Colon (tissue), 2 donors: ENCODE measurements around the gene PRCD.

ENCODE experiments used
- FAIRE-seq: peaks from 2 replicates; lab custom pipeline; 2012; peaks lifted over from hg19 to GRCh38; lab: Jason Lieb, UNC
- donor health status: control.
- donor health status: control.

Gene PRCD, protein sequence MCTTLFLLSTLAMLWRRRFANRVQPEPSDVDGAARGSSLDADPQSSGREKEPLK

DNA sequence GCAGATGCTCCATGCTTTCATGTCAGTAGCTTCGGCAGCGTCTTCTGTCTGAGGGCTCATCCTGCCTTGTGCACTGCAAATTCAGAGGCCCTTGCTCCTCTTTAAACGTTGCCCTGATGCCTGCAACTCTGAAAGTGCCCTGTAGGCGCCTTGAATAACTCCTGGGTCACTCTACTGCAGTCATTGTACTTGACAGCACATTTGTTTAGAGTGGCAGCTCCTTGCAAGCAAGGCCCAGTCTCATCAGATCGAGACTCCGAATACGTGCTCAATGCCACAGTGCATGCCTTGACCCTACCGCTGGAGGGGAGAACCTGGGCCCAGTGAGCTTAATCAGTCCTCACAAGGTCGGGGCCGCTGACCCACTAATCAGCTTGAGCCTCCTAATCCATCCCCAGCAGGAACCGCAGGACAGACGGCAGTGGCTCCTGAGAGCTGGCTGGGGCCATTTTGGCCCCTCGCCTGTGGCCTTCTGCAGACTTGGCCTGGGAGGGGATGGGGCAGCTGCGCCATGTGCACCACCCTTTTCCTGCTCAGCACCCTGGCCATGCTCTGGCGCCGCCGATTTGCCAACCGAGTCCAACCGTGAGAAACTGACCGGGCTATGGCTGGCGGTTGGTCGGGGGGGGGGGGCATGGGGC is at the start of gene PRCD:
Gene PRCD, plus strand, starts transcription at position 414 of the 641 bp plus-strand sequence. Its CDS starts 98 bp downstream, at position 512.
- FAIRE-seq, result no peak

DNA sequence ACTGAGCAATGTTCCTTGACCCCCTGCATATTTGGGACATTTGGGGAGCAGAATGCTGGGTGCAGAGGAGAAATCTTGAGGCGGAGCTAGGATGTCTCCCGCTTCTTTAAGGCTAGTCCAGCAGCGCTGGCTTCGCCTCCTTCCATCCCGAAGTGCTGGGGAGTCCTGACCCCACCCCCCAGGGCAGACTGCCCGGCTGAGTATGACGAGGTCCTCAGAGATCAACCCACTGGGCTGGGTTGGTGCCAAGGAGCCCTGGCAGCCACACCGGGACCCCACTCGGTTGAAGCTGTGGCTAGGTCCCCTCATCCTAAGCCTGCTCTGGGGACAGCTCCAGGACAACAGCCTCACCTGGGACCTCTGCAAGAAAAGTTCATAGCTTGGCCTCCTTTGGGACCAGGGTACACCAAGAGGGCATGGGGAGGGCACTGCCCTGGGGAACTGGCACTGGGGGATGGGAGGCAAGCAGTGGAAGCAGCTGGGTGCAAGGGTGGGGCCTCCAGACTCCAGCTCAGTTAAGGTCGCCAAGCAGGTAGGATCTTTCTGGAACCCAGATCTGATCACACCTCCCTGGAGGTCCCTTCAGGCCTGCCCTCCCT is 49.6 kb upstream of the PRCD start:
- FAIRE-seq, result no peak

DNA sequence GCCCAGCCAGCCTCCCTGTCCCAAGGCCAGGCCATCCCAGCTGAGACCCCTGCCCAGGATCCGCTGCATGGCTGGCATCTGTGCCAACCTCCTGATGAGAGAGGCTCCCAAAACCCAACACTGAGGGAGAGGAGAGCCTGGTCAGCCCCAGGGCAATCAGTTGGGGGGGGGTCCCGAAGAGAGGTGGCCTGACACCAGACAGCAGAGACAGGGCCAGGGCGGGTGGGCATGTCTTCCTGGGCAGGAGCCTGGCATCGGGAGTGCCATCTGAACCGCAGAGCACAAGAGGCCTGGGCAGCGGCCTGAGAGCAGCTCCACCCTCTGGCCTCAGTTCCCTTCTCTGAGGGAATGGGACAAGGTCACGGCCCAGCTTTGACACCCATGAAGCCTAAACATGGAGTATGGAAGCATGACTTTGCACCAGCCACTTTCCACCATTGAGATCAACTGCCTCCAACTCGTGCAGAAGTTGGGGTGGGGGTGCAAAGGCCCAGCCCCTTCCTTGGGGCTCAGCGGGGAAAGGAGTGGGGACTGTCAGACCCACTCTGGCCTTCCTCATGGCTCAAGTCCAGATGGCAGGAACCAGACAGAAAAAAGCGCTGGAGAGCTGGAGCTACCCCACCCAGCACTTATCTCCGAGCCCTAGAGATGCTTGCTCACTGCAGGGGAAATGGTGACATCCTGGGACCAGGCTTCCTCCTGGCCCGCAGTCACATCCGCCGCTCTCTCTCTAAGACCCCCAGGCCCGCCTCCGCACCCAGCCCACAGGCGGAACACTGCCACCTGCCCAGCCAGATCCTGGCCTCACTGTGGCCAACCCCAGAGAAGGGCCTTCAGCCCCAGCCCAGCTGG is 48.3 kb upstream of the PRCD start:
- no peak for FAIRE-seq

DNA sequence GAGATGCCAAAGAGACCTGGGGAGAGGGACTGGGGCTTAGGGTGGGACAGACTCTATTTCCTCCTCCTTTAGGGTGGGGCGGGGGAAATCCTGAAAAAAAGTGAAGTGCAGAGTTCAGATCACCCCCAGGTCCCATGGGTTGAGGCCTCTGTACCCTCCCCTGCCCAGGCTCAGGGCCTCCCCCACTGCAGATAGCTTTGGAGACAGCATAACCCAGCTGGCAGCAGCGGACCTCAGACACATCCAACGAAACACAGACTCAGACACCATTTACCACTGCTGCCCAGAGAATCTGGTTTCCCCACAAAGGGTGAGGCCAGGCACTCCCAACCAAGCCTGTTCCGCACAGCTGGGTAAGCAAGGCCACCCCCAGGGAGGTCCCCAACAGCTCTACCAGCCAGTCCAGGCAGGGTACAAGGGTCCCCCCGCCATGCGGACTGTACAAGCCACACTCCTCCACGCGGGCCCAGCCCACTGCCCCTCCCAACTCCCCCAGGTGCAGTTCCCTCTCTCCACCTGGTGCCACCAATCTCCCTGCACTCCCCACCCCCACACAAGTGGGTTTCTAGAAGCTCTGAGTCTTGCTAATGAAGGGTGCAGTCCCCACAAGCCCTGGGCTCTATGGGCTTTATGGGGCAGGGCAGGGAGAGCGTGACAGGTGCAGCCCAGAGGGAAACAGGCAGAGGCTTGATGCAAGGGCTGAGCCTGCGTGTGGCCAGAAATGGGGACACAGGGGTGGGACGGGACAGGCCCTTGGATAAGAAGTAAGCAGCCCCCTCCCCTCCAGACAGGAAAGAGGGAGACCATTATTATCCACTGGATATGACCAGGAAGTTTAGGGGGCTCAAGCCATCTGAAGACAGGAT is 47.5 kb upstream of the PRCD start:
- FAIRE-seq, result no peak

DNA sequence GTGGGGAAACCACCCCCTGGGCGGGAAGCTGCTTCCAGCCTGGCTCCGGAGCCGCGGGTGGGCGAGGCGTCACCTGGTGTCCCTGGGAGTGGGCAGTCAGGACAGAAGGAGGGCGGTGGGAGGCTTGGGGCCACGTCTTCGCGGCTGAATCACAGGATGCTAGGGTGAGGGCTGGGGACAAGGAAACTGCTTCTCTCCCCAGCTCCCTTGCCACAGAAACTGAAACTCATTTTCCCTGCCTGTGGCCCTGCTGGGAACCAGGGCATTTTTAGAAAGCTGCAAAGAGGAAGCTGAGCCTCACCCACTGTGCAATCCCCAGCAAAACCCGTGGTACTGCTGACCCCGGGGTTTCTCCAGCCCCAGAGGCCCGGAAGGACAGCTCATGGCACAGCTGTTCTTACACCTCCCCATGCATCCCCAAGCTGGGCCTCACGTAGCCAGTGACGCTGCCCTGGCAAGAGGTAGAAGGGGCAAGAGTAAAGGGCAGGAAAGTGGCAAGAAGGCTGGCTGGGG is 46.8 kb upstream of the PRCD start:
- no peak for FAIRE-seq

DNA sequence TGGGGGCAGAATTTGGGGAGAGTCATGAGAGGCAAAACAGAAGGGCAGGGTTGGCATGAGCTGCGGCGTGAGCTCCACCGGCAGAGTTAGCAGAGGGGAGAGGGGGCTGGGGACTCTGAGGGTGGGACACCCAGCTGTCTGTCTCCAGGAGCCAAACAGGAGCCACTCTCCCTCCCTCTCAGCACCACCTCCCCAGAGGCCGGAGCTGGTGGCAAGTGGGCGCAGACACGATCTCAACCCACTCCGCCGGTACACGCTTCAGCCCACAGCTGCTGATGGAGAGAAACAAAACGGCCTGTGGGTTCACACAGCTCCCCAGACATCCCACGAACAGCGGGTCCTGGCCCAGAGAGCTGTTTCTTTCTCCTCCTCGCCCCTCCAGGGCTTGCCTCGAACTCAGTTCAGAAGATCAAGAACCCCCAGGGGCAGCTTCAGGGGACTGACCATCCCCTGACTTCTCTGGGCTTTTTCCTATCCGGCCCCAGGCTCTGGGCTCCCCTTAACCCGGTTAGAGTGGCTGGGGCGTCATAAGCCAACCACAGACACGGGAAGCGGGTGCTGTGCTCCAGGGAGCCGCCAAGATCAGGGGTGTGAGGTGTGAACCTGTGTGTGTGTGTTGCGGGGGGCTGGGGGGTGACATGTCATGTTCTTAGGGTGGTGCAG is 46.2 kb upstream of the PRCD start:
- no peak for FAIRE-seq

DNA sequence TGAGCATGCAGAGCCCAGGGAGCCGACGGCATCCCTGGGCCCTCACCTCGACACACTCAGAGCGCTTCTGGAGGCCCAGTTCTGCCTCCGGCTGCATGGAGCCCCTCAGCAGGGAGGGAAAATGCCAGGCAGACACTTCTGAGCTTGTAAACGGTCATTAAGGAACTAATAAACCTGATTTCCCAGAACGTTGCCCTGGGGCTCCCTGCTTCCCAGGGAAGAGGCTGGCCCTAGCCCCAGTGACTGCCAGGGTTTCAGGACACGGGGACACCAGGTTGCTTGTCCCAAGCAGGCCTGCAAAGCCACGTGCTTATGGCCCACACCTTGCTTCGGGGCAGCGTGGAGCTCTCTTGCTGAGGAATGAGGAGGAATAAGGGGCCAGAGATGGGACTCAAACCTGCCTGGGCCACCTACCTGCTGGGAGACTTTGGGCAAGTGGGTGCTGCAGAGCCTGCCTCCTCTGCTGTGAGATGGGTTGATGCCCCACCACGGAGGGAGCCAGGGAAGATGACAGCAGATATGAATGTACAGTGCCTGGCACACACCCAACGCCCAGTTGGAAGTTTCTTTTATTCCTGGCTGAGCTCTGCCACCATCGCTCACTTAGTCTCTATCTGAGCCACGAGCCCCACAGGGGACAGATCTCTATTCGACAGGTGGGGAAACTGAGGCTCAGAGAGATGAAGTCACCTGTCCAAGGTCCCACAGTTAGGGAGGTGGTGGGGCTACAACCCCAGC is 44.0 kb upstream of the PRCD start:
- no peak for FAIRE-seq

DNA sequence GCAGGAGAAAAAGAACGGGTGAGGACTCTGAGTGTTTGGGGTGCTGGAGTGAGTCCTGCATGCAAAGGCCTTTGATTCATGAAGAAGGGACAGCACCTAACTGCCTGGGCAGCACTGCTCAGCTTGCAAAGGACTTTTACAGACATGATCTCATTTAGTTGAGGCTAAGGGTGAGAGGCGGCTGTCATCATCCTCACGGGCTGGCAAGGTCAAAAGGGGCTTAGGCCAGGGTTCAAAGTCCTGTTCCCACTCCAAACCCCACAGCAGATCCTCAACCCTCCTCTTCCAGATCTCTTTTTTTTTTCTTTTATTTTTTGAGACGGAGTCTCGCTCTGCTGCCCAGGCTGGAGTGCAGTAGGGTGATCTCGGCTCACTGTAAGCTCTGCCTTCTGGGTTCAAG is 43.4 kb upstream of the PRCD start:
- no peak for FAIRE-seq

DNA sequence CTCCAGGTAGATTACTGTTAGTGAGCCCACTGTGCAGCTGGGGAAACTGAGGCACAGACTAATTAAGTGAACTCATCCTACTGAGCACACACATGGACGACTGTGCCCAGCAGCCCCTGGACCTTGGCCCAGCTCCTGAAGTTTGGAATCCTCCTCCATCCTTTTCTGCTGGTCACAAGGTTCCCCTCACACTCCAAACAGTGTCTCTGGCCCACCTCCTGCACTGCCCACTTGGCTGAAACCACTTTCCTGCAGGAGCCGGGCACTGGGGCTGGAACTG is 42.2 kb upstream of the PRCD start:
- FAIRE-seq, result no peak

DNA sequence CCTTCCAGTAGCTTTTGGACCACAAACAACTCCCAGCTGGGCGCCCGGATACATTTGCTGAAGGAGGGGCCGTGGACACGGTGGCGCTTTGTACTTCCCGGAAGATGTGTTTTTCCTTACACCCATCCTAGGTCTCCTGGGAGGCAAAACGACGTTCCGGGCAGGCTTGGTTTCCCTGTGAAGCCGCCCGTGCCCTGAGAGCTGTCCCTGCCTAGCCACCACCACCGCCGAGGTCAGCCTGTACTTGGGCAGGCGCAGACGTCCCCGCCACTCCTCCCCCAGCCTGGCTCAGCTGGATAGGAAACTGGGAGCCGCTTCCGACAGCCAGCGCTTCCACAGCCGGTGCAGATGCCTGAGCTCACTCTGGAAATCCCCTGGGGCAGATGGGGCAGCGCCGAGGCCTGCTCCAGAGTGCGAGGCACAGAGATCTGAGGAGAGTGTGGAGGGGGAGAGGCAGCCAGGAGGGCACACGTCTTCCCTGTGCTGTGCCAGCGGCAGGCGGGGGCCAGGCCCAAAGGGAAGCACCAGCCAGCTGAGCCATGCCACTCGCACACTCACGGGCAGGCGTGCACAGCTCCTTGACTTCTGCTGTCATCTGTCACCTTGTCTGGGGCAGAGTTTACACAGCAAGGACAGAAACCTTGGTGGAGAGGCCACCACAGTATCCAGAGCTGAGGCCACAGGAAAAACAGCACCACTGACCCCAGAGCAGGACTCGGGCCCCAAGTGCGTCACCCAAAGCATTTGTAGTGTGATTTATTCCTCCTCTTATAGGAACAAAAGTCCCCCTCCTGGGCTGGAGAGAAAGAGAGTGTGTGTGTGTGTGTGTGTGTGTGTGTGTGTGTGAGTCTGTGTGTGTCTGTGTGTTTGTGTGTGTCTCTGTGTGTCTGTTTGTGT is 41.6 kb upstream of the PRCD start:
- FAIRE-seq, result no peak

DNA sequence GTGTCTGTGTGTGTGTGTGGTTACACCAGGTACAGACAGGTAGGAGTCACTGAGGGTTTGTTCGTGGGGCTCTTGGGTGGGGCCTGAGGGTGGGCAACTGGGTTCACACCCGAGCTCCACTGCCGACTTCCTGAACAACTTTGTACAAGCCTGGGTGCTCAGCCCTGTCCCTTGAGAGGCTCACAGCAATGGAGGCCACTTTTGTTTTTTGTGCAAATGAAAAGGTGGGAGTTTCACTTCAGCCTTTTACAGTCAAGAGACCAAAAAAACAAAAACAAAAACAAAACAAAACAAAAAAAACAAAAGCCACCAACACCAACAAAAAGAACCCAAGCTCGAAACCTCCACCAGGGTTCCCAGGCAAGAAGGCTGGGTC is 41.0 kb upstream of the PRCD start:
- FAIRE-seq, result no peak

DNA sequence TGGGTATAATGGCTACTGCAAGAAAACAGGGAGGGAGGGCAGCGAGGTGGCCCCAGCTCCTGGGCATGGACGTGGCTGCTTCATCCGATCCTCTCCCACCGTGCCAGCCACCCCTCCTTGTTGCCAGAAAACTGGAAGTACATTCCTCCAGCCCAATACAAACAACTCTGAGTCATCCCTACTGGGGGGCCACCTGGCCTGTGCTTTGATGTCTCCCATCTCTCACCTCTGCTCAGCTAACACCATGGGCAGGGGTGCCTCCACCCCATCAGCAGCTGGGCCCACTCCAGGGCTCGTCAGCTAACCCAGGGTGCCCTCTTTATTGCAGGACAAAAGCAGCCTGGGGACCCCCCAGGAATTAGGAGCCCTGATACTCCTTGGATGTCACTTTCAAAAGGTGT is 40.6 kb upstream of the PRCD start:
- FAIRE-seq, result no peak

DNA sequence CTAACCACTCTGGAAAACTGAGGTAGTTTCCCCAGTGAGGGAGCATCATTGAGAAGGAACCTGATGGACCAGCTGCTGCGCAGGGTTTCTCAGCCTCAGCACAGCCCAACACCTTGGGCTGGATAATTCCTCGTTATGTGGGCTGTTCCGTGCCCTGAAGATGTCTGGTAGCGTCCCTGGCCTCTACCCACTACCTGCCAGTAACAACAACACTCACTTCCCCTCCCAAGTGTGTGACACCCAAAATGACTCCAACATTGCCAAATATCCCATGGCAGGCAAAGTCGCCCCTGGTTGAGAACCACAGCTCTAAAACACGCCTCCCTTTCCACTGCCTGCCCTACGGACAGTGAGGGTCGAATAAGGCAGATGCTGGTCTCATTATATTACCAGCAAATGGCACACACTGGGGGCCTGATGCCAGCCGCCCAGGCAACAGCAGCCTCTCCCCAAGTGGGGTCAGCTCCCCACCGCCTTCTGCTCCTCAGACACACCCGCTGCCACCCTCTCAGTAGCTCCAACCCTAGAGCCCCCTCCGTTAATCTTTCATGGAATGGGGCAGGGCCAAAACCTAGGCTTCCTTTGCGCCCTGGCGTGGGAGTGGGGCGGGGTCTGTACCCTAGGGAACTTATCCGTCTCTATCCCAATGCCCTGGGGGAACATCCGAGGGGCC is 39.6 kb upstream of the PRCD start:
- FAIRE-seq, result no peak

DNA sequence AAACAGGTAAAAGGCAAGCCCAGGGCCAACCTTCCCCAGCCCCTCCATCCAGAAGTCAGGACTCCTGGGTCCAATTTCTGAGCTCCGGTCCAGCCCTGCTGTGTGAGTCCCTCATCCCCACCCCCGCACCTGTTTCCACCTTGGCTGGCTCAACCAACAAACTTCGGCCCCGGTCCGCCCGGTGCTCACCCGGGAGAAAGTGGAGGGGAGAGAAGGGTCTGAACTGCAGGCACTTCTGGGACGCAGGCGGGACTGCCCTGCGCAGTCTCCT is 39.2 kb upstream of the PRCD start:
- no peak for FAIRE-seq

DNA sequence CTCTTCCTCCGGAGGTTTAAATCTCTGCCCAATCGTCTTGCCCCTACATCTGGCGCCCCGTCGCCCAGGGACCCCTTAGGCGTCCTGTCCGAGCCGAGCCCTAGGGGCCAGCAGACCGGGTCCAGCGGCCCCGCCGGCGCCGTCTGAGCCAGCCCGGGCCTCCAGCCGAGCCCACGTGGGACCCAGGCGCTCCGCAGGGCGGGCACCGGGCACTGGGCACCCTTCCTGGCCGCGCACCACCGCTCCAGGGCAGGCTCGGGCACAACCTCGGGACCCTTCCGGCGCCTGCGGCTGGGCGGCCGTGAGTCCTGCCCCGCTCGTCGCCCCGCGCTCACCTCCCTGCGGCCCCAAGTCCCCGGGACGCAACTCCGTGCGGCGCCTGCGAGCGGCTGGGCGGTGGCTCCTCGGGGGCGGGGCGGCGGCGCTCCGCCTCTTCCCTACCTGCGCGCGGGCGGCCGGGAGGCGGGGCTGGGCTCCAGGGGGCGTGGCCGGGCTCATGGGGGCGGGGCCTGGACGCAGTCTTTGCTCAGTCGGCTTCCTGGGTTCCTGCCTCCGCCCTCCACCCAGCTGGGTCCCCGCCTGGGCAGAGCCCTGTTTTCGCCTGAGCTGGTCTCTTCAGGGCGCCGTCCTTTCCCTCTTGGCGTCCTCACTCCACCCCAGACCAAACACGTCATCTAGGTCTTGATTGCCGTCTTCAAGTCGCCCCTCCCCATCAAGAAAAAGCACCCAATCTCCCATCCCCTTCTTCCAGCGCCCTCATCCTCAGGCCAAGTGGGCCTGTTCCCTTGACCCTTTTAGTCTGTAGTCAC is 38.6 kb upstream of the PRCD start, which contains the start of gene RHBDF2:
Gene RHBDF2, minus strand, starts transcription at position 406 of the 809 bp plus-strand sequence. CDS start 19,899 bp downstream, outside the sequence.
- no peak for FAIRE-seq

DNA sequence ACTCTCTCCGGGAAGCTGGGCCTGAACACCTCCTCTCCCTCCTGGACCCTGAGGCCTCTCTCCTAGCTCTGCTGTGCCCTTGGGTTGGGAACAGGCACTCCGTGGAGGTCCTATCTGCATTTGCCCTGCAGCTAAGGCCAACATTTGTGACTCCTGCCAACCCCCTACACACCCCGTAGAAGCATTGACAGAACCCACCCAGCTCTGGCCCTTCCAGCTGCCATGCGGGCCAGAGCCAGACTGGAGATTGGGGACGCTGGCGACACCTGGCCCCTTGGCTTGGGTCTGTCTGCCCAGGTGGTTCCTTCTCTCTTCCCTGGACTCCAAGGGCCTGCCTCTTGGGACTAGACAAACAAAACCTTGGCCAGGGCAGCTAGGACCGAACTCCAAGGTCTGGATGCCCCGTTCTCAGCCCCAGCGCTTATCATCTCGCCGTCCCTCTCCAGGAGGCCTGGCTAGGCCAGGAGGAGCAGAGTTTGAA is 38.0 kb upstream of the PRCD start:
- FAIRE-seq, result no peak

DNA sequence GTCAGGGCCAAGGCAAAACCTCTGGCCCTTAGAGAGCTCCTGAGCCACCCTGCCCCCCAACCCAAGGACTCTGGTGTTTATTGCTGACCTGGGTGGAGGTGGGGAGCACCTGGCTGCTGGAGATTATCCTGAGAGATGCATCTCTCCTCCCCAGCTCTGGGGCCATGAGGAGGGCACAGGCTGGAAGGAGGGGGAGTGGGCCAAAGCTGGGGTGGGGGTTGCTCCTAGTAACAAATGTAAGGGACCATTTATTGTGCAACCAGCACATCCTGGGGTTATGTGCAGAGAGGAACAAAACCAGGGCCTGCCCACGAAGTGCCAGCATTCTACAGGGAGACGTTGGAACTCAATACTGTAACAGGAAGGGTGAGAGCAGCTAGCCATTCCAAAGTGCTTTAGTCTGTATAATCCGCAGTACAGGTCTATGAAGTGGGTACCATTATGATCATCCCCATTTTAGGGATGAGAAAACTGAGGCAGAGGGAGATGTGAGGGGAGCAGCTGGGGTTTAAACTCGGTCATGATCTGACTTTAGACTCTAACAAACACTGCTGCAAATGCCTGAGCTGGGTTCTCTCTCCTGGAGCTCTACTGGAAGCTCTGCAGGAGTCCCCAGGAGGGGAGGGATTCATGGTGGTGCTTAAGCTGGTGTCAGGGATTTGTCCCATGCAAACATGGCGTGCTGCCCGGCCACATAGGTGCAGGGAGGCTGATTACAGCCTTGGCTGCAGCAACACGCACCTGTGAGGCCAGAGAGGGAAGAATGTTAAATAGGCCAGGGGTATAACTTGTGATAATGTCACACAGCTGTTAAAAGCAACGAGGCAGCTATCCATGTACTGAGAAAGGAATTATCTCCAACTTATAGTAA is 37.3 kb upstream of the PRCD start:
- no peak for FAIRE-seq

DNA sequence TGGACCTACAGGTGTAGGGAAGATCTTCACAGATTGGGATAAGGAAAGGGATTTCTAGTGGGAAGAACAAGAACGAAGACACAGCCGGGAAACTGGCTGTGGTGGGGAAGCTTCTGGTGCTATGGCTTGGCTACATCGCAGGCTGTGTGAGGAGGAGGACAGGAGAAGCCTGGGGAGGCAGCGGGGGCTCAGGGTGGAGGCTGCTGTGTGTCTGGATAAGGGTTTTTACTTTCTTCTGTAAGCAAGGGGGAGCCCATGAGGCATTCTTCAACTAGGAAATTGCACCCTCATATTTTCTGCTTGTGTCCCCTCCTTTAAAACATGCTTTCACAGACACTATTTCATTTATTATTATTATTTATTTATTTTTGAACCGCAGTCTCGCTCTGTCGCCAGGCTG is 35.7 kb upstream of the PRCD start:
- no peak for FAIRE-seq
